Mucosa of descending colon (tissue), 3 donors: ENCODE measurements around the gene LIMK1. TPM values are rescaled to one million over a fixed set of nuclear protein-coding genes. Genes with fewer than 3 reads are reported as not detected.

Experiments used
- ATAC-seq: fragments of 200-7000 bp; cut with Tn5 transposase; one replicate; pipeline ENCODE4 v1.9.1; 2020; ENCODE audit warnings: mild to moderate bottlenecking, moderate library complexity
- DNase-seq, 3 donors: peaks; one replicate each; pipeline ENCODE4 v3.0.0-alpha.2; 2020
- H3K36me3 ChIP-seq: fragments of 200-600 bp; one replicate; pipeline ENCODE4 v1.8.0; 2021; ENCODE audit warnings: low read depth, mild to moderate bottlenecking
- H3K4me1 ChIP-seq: fragments of 200-600 bp; one replicate; pipeline ENCODE4 v1.8.0; 2021; ENCODE audit warnings: low read depth, mild to moderate bottlenecking
- H3K4me3 ChIP-seq: fragments of 200-600 bp; one replicate; pipeline ENCODE4 v1.8.0; 2021; ENCODE audit warnings: mild to moderate bottlenecking
- H3K9me3 ChIP-seq: fragments of 200-600 bp; one replicate; pipeline ENCODE4 v1.8.0; 2021; ENCODE audit warnings: mild to moderate bottlenecking
- intact Hi-C, 2 donors: fragments of 100-400 bp; cut with DNase I in 1 of 2; cut with micrococcal nuclease in 1 of 2; formaldehyde crosslinking; loops; one replicate each; pipeline versions ENCODE4 v1.11.0 to v1.11.1; 2022; cut with DNase I, micrococcal nuclease
- total RNA-seq, 3 donors: library from RNA; stranded (reverse); fragmentation: NEBNext Ultra II Directional in 2 of 3; extraction: Animal tissue kit (Norgen Biotek cat#: 25700) in 2 of 3; gene quantifications; one replicate each; pipeline versions ENCODE4 v1.2.1 to v1.2.4, GENCODE V29; 2021 to 2023
- TF ChIP-seq, protein P1 (sequence below): fragments of 200-600 bp; IDR thresholded peaks from one replicate; pipeline ENCODE4 v1.8.0; 2022; ENCODE audit warnings: antibody characterized with exemption, mild to moderate bottlenecking
- donor health status: DM: no; HTN: no; CAD: no; lungs with moderate emphysema.
- donor health status: DM: no; HTN: no; CAD: no.
- donor health status: DM: no; HTN: yes; CAD: no.

The LIMK1 gene
- total RNA-seq, 3 donors from 2014 or later: 12.0 to 15.6 (median 12.1) TPM

DNA sequence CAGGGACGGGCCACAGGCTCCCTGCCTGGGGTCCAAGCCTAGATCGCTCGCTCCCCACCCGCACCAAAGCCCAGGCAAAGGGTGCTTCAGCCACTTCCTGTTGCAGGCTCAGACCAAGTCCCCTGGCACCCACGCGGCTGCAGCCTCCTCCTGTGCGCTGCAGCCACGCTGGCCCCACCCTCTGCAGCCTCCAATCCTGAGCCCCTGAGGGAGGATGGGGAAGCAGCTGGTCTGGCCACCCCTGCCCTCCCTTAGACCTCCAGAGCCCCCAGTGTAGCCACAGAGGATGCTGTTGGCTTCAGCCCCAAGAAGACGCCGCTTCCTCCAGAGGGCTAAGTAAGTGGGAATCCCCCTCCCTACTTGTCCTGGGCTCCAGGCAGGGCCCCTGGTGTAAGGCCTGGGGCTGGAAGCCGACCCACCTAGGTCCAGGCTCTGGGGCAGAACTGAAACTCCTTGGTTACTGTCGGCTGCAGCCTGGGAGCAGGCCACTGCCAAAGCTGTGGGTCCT, 9.4 kb downstream of the LIMK1 start:
- no peaks in the 10 kb centered on the region for H3K4me1 ChIP-seq
- TF ChIP-seq, protein P1, sequence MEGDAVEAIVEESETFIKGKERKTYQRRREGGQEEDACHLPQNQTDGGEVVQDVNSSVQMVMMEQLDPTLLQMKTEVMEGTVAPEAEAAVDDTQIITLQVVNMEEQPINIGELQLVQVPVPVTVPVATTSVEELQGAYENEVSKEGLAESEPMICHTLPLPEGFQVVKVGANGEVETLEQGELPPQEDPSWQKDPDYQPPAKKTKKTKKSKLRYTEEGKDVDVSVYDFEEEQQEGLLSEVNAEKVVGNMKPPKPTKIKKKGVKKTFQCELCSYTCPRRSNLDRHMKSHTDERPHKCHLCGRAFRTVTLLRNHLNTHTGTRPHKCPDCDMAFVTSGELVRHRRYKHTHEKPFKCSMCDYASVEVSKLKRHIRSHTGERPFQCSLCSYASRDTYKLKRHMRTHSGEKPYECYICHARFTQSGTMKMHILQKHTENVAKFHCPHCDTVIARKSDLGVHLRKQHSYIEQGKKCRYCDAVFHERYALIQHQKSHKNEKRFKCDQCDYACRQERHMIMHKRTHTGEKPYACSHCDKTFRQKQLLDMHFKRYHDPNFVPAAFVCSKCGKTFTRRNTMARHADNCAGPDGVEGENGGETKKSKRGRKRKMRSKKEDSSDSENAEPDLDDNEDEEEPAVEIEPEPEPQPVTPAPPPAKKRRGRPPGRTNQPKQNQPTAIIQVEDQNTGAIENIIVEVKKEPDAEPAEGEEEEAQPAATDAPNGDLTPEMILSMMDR: no peak
- H3K36me3 ChIP-seq: no peaks in the 10 kb centered on the region
- intact Hi-C loops: no loop called here
- no peaks in the 10 kb centered on the region for H3K9me3 ChIP-seq
- DNase-seq (peak in 2 of 3 donors; percentile 58 to 81), ATAC-seq (peak; percentile 54)
- no peak overlapping the region for H3K4me3 ChIP-seq

DNA sequence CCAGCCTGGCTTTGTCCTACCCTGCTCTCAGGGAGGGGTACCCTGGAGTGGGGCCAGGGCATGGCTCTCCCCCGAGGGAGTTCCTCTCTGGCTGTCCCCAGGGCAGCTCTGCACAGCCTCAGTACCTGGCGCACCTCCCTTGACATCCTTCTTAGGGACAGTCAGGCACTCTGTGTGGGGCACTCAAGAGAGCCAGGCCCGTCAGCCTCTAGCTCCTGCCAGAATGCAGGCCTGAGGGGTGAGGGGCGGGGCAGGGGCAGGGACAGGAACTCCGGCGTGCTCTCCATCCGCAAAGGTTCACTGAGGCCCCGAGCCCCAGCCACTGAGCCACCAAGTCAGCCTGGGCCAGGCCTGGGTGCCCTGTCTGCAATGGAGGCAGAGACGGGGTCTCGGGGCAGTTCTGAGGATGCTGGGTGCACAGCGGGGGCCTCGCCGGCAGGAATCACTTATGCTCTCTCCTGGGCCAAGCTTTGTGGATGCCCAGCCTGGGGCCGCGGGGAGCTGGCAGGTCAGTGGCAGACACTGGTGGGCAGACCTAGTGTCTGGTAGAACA, 10.1 kb downstream of the LIMK1 start:
- H3K9me3 ChIP-seq: no peaks in the 10 kb centered on the region
- TF ChIP-seq, protein P1: no peak
- peak; percentile 28 for ATAC-seq
- no peak overlapping the region for H3K4me3 ChIP-seq
- peak in 2 of 3 donors; percentile 36 to 68 for DNase-seq
- H3K36me3 ChIP-seq: no peaks in the 10 kb centered on the region
- no peaks in the 10 kb centered on the region for H3K4me1 ChIP-seq
- intact Hi-C loops: no loop called here

DNA sequence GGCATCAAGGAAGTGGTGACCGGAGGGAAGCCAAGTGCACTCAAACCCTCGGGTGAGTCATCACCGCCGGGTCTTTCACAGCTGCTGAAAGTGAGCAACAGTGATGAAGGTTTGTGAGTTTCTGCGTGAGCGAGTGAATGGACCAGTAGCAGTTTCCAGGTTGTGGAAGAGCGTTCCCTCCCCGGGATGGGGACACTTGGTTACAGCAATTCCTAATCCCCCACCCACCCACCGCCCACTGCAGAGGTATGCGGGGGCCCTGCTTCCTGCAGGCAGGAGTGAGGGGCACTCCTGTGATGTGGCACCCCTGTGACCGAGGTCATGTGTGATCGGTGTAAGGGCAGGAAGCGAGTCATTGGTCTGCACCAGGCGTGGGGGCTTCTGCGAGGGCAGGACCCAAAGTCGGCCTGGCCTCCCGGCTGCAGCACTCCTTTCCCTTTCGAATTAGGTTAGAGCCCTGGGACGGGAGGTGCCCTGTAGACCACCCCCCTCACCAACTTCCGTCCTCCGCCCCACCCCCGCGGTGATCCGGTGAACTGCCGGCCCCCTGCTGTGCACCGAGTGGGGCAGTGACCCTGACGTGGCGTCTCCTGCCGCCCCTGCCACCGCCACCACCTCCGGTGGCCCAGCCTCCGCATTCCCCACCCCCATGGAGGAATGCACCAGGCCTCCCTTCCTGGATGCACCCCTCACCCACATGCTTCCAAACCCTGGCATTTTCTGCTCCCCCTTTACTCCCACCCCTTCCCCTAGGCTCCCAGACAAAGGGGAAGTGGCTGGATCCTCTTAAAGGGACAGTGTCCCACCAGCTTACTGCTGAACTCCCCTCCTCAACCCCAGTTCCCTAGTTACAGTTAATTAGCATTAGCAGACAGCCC, 10.9 kb downstream of the LIMK1 start:
- ATAC-seq (peak; percentile 76), DNase-seq (peak; percentile 68 to 87 (median 72))
- Histone ChIP-seq H3K4me1 (no peaks in the 10 kb centered on the region), H3K4me3 (no peak overlapping the region), H3K36me3 (no peaks in the 10 kb centered on the region), H3K9me3 (no peaks in the 10 kb centered on the region)
- TF ChIP-seq, protein P1: no peak
- intact Hi-C loops: no loop called here

DNA sequence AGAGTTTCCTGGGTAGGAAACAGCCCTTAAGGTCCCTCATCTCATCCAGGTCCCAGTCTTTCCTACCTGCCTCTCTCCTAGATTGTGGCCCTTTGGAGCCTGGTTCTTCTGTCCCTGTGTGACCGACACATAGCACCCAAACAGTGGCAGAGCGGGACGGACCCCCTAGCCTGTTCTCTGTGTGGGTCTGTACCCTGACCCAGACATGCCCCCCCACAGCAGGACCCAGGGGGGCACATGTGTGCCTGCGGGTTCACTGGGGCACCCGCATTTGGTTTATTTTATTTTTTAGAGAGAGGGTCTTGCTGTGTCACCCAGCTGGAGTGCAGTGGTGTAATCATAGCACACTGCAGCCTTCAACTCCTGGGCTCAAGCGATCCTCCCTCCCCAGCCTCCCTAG, 11.5 kb downstream of the LIMK1 start:
- DNase-seq (no peak), ATAC-seq (no peak)
- intact Hi-C loops: no loop called here
- Histone ChIP-seq H3K4me3 (no peak overlapping the region), H3K9me3 (no peaks in the 10 kb centered on the region), H3K4me1 (no peaks in the 10 kb centered on the region), H3K36me3 (no peaks in the 10 kb centered on the region)
- TF ChIP-seq, protein P1: no peak

DNA sequence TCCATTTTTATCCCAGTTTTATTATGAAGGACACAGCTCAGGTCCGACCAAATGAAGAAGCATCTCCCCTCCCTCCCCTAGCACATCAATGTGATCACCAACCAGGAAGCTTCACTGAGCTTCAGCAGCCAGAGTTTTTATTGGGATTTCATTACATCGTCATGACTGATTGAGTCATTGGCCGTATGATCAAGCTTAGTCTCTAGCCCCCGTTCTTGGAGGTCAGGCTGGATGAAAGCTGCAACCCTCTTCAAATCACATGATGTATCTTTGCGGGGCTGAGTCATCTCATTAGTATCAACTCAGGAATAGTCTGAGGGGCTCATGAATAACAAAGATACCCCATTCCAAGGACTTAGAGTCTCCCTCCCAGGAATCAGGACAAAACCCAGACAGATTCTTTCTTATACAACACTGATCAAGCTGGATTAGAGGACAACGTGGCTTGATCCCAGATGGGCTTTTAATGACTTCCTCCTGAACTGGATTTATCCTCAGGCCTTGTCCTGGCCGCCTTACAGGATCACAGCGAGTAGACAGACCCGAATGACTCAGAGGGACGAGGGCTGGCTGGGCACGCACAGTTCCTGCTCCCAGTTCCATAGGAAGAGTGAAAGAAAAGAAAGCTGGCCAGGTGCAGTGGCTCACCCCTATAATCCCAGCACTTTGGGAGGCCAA, 14.5 kb downstream of the LIMK1 start:
- Histone ChIP-seq H3K36me3 (no peaks in the 10 kb centered on the region), H3K4me1 (no peaks in the 10 kb centered on the region), H3K9me3 (no peaks in the 10 kb centered on the region), H3K4me3 (no peak overlapping the region)
- TF ChIP-seq, protein P1: no peak
- ATAC-seq (peak; percentile 18), DNase-seq (peak in 1 of 3 donors; percentile 27)
- intact Hi-C loops: no loop called here
